Neural progenitor cell (in vitro differentiated cells): ENCODE data around the gene NTM.

Experiments used
- CTCF ChIP-seq: fragments of 200-600 bp; sonication (generic); IDR thresholded peaks from 2 replicates; pipeline ENCODE4 v1.5.1; 2017; ENCODE audit warnings: antibody characterized with exemption, mild to moderate bottlenecking
- EZH2 ChIP-seq: fragments of 200-600 bp; sonication (generic); IDR thresholded peaks from 2 replicates; pipeline ENCODE4 v1.6.1; 2017; ENCODE audit warnings: antibody characterized with exemption, mild to moderate bottlenecking, moderate library complexity
- EZH2phosphoT487 ChIP-seq: fragments of 200-600 bp; sonication (generic); IDR thresholded peaks from 2 replicates; pipeline ENCODE4 v1.6.1; 2017; ENCODE audit warnings: antibody characterized with exemption

- no peak for TF ChIP-seq EZH2
- TF ChIP-seq EZH2phosphoT487: no peak
- TF ChIP-seq CTCF: no peak
Measured at GRCh38 chr11:132258875-132259274, 888.5 kb downstream of the NTM start.
